ENCODE results near the gene TCEA2.
"Not testable (repeated sequence)": the region's sequence is repeated elsewhere in the genome, so short reads cannot be mapped to it uniquely, and the experiment has no call there.

Gene TCEA2

DNA sequence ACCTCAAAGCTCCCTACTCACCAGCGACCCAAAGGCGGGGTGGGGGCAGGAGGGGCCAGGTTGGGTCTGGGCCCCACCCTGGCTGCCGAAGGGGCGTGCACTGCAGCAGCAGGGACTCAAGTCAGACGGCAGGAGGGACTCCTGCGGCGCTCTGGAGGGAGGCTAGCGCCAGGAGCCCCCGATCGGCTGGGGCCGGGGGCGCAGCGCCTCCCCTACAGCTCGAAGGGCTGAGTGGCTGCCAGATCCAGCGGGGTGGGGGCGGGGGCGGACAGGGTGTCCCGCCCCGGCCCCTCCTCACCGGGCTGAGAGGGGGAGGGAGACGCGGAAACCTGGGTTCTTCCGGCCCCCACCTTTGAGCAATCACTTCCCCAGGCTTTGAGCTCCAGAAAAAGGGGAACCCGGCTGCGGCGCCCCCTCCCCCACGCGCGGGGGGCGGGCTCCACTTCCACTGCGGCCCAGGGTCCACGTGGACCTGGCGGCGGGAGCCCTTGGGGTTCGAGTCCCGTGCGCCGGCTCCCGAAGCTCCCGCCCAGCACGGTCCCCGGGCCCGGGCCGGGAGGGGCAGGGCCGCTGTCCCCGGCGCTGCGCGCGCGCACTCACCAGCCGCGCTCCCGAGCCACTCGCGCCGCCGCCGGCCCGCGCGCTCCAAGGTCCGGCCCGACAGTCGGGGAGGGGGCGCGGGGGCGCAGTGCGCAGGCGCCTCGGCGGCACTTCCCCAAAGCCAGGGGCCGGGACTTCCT lies 16.4 kb downstream of the TCEA2 start, which contains the start of gene RGS19:
TSS of gene RGS19 (minus strand) at position 246 of the 740 bp plus-strand sequence. CDS start 2,632 bp downstream, outside the sequence.
- peak; percentile 94 to 97 (median 96) for DNase-seq

DNA sequence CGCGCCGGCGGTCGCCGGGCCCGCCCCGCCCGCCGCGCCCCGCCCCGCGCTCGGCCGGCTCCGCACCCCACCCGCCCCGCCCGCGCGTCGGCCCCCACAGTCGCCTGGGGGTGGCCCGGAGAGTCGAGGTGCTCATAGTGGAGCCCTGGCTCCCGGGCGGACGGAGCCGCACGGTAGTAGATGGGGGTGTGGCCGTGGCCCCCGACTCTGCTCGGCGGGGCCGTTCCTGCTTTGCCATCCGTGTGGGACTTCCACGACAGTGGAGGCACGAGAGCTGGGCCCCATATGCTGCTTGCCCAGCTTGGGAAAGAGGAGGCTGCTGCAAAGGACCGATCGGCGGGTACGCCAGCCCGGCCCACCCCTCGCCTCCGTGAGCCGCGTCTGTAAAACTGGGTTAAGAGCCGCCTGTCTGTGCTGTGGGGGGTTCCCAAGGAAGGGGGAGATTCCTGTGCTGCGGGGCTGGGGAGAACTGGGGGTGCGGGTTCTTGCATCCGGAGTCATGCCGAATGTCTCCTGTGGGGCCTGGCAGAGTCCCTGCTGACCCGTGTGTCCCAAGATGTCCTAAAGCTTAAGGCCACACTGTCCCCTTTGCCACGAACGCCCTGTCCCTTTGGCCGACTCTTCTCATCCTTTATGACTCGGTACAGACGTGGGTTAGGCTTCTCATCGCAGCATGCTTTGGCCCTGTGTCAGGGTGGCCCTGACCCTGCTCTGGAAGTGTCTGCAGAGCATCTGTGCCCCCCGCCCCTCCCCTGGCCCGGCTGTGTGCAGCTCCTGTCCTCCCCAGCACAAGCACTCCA lies 17.2 kb downstream of the TCEA2 start, which contains the start of gene OPRL1:
TSS of gene OPRL1 (plus strand) at position 70 of the 800 bp plus-strand sequence. CDS start 12,639 bp downstream, outside the sequence.
- peak; percentile 26 to 51 (median 48) for DNase-seq

DNA sequence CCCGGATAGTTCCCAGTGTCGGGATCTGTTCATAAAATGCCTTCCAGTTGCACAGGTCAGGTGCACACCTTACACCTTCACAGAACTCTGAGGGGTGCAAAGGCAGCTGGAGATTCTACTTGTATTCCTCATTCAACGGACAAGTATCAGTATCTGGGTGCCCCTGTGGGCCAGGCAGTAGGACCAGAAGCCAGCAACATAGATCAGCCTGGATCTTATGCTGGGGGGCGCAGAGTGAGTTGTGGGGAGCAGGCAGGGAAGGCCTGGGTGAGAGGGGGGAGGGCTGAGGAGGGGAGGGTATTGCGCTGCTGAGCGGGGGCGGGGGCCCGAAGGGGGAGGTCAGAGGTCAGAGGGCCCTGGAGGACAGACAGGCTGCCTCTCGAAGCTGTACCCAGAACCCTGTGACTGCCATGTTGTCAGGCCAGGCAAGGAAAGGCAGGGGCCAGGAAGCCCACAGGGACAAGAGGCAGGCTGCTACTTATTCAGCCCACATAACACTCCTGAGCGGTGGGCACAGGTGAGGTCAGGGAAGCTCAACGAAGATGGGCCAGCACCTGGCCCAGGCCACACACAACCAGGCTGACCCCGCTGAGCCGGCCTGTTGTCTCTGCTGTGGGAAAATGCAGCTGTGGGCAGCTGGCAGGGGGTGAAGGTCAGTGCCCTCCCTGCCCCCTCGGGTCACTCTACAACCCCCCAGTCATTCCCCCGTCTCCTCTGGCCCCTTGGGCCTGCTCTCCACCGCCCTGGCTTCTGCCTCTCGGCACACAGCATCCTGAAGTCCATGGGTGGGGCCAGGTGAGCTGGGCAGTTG lies 18.0 kb downstream of the TCEA2 start:
- DNase-seq: peak in 1 of 4 experiments; percentile 12

DNA sequence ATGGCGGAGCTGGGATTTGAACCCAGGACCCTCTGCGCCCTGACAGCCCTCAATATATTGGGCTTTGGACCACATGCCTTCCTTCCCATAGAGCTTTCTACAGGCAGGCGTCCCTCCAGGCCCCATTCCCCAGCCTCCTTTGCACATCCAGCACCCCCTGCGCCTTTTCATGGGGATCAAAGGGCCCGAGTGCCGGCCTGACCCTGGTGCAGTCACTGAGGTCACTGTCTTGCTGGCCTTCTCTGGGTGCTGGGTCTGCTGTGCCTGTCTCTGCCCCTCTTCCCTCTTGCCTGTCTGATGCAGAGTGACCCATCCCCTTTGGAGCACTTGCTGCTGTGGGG lies 18.6 kb downstream of the TCEA2 start:
- DNase-seq: no peak

DNA sequence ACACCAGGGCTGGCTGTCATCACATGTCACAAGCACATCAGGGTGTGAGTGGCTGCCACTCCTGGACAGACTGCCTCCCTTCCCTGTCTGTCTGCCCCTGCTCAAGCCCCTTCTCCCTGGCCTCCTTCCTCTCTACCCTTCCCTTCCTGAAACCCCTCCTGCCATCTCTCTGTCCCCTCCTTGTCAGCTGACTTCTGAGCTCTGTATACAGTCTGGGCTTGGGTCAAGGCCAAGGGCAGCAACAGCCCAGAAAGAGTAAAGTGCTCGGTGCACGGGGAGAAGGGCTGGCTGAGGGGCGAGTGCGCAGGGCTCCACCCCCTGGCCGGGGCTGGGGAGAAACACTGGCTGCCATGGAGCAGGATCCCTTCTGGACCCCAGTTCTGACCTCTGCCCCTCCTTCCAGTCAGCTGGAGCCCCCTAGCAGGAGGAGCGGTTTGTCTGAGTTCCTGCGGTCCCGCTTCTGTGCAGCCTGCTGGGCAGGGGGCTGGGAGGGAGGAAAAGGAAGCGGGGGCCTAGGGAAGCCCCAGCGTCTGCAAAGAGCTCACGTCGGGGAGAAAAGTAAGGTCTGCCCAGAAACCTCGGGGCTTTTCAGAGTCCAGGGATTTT lies 19.2 kb downstream of the TCEA2 start:
- DNase-seq: peak in 2 of 4 experiments; percentile 22 to 41

DNA sequence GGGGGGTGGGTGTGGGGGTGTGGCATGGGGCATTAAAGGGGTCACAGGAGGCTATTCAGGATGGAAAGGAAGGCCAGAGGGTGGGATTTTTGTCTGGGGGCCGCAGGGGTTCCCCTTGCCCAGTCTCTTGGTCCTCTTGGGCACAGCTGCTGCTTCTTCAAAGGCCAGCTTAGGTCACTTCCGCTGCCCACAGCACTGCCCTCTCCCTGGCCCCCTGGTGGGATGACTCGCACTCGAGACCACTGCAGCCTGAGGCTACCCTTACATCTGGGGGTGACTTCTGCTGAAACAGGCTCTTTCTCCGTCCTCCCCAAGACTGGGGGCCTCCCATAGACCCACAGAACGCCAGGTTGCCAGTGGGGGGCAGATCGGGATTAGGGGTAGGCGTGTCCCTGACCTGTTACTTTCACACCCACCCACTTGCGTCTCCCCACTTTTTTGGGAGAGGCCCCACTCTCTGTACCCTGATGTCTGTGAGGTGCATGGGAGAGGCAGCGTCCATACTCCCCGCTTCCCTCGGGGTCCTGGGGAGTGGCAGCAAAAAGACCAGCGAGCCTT lies 19.9 kb downstream of the TCEA2 start:
- DNase-seq: peak; percentile 23 to 56 (median 50)

DNA sequence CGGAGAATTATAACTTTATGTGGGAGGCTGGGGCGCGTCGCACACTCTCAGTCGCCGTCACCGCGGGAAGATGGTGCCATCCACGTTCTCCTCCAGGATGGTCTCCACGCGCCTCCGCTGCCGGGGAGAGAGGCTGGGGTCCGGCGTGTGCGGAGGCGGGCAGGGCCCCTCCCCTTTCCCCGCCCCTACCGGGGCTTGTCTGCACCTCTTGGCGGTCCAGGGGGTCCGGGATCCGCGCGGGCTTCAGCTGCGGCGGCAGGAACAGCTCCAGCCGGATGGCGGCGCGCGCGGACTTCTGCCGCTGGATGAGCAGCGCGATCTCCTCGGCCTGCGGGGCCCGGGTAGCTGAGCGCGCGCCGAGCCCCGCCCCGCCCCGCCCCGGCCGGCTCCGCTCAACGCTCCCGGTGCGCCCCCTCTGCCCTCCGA lies 20.4 kb downstream of the TCEA2 start:
- DNase-seq: peak; percentile 71 to 92 (median 80)

DNA sequence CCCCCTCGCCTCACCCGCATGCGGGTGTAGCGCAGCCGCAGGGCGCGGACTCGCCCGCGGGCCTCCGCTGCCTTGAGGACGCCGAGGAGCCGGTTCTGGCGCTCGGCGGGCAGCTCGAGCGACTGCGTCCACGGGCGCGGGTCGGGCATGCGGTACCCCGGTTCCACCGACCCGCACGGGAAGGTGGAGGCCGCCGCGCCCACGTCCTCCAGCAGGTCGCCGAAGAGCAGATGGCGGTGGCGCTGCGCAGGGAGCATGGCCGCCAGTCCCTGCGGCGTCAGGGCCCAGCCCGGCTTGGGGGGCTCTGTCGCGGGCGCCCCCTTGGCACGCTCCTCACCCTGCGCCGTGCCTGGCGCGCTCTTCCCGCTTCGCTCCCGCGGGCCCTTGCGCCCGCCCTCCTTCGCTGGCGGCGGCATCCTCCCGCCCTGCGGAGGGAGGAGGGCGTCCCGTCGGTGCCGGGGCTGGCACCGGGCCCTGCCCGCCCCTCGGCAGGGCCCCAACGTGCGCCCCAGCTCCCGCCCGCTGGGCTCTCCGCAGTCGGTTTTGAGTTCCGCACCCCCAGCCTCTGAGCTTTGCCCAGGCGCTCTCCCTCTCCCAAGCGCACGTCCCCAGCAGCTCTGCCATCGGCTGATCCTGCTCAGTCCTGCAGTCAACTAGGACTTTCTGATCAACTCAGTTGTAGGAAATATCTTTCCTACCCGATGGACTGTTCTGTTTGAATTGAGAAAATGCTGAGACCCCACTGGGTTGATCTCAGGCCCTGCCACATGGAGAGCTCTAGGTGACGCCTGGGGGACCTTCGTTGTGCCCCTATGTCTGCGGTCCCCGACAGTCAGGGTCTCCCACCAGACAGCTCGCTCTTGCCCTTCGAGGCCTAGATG lies 21.0 kb downstream of the TCEA2 start, which contains the start of gene LKAAEAR1:
TSS of gene LKAAEAR1 (minus strand) at position 595 of the 881 bp plus-strand sequence. CDS start at position 416, 179 bp downstream.
- DNase-seq: peak in 1 of 4 experiments; percentile 38

DNA sequence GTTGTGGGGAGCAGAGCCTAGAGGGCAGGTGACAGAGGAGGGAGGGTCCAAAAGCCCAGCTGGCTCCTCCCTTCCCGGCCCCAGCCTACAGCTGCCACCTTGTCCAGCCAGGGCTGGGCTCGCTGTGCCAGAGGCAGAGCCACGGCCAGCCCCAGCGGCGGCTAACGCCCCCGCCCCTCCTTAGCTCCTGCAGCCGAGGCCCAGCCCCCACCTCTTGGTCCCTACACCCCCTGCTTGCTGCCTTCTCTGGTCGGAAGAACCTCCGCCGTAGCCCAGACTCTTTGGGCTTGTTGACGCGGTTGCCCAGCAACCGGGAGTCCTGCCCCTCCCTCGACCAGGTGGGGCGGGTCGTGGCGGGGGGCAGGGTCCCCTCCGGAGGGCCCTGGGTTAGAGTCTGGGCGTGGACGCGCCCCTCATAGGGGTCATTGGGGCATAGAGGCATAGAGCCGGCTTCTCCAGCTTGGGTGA lies 21.7 kb downstream of the TCEA2 start:
- no peak for DNase-seq

DNA sequence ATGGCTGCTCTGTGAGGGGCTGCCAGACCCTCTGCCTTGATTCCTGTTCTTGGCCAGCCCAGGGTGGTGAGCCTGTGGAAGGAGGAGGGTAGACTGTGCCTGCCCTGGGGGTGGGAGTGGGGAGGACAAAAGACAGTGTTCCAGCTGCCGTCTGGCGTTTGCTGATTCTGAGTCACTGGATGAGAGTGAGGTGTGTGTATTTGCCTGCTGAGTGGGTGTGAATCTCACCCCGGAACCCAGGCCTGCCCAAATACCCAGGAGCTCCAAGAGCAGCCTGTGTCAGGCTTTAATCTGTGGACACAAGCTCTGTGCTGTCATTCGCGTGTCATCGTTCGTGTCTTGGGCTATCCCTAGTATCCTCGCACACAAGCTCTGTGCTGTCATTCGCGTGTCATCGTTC lies 23.8 kb downstream of the TCEA2 start:
- DNase-seq: no peak

DNA sequence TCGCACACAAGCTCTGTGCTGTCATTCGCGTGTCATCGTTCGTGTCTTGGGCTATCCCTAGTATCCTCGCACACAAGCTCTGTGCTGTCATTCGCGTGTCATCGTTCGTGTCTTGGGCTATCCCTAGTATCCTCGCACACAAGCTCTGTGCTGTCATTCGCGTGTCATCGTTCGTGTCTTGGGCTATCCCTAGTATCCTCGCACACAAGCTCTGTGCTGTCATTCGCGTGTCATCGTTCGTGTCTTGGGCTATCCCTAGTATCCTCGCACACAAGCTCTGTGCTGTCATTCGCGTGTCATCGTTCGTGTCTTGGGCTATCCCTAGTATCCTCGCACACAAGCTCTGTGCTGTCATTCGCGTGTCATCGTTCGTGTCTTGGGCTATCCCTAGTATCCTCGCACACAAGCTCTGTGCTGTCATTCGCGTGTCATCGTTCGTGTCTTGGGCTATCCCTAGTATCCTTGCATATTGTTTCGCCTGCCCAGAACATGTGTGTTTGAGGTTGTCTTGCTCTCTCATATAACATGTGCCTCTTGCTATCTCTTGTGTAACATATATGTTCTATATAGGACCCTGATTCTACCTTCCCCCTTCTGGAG lies 24.3 kb downstream of the TCEA2 start:
- not testable (repeated sequence) for DNase-seq

DNA sequence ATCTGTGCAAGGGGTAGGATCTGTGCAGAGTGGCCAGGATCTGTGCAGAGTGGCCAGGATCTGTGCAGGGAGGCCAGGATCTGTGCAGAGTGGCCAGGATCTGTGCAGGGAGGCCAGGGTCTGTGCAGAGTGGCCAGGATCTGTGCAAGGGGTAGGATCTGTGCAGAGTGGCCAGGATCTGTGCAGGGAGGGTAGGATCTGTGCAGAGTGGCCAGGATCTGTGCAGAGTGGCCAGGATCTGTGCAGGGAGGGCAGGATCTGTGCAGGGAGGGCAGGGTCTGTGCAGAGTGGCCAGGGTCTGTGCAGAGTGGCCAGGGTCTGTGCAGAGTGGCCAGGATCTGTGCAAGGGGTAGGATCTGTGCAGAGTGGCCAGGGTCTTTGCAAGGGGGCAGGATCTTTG lies 25.6 kb downstream of the TCEA2 start:
- DNase-seq: not testable (repeated sequence)

DNA sequence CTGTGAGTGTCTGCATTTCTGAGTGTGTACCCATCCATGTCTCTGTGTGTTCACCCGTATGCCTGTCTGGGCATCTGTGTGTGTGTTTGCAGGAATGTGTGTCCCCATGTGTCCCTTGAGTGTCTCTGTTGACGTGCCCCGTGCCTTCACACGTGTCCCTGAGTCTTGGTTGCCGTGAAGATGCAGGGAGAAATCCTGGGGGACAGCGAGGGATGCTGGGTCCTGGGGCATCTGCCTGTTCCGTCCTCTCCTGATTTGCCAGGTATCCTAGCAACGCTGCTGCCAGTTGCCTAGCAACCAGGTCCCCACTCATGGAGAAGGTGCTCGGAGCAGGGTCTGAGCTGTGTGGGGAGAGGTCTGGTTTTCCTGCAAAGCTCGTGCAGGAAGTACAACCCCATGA lies 27.2 kb downstream of the TCEA2 start:
- no peak for DNase-seq

DNA sequence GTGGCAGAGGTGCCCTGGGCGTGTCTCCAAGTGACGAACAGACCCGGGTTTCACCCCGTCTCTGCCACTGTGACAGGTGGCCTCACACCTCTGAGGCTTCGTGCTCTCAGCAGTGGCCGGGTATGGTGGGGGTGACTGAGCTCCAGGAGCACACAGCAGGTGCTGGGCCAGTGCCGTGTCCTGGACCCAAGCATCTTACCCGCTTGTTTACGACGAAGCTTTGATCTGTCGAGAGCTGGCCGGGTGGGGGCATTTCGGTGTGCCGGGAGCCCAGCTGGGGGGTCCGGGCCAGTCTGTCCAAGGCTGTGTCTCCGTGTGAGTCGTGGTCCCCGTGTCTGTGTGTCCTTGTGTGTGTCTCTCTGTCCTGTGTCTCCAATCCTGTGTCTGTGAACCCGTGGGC lies 28.3 kb downstream of the TCEA2 start:
- DNase-seq: no peak

DNA sequence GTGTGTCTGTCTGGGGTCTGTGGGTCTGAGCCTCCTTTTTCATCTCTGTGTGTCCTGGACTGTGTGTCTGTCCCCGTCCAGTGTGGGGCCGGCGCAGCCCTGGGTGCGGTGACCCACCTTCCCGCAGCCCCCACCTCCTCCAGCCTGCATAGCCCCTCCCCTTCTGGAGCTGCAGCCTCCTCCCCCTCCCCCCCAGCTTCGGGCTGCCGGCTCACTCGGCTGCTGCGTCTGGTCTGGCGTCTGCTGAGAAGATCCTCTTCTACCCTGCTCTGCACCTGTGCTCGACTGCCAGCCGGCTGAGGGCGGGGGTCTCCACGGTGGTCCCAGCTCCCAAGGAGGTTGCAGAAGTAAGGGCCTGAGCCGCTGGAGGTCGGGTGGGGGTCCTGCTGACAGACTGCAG lies 28.8 kb downstream of the TCEA2 start:
- DNase-seq: no peak

DNA sequence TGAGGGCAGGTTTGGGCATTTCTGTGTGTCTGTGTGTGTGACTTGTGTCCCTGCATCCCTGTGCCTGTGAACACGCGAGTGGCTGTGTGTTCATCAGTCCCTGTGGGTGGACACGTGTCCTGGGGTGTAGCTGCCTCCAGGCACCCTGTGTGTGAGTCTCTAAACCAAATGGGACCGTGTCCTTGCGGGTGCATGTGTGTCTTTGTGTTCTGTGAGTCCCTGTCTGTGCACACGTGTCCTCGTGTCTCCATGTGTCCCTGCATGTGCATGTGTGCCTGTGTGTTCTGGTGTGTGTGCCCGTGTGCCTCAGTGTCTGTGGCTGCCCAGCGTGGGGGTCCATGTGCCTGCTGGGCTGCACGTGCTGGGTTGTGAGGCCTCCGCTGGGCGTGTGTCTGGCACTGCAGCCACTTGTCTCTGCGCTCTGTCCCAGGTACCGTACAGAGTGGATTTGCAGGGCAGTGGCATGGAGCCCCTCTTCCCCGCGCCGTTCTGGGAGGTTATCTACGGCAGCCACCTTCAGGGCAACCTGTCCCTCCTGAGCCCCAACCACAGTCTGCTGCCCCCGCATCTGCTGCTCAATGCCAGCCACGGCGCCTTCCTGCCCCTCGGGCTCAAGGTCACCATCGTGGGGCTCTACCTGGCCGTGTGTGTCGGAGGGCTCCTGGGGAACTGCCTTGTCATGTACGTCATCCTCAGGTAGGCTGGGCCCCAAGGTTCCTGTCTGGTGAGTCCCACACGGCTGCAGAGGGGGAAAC lies 29.4 kb downstream of the TCEA2 start:
- DNase-seq: no peak

DNA sequence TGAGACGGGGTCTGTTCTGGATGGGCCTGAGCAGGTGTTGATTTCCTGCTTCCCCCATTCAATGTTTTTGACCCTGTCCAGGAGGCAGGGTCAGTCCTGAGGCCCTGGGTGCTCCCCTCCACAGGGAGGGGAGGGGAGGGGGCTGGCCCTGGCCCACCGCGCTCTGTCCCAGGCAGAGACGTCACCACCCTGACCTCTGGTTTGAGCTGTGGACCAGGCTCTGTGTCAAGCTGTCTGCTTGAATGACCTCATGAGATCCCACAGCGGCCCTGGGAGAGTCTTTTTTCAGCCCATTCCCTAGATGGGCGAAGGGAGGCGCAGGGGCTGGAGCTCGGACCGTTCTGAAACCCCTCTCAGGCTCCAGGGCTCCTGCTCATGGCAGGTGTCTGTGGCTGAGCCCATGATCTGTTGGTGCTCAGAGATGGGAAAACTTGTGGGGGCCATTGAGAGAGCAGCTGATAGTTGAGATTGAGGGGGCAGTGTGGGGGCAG lies 30.1 kb downstream of the TCEA2 start:
- DNase-seq: no peak

DNA sequence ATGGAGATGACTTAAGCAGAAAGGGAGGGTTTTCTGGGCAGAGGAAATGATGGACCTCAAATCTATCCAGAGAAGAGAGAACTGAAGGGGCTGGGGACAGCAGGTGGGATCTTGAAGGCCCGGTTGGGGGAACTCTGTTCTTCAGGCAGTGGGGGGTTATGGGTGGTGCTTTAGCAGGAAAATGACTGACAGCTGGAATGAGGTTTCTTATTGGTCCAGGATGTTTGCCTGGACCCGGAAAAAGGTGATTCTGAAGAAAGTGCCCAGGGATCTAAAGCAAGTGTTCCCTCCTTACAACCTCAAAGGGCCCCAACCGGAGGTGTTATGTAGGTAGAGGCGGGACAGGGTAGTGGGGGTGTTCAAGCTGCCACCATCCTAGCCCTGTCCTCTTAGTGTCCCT lies 32.5 kb downstream of the TCEA2 start:
- no peak for DNase-seq

DNA sequence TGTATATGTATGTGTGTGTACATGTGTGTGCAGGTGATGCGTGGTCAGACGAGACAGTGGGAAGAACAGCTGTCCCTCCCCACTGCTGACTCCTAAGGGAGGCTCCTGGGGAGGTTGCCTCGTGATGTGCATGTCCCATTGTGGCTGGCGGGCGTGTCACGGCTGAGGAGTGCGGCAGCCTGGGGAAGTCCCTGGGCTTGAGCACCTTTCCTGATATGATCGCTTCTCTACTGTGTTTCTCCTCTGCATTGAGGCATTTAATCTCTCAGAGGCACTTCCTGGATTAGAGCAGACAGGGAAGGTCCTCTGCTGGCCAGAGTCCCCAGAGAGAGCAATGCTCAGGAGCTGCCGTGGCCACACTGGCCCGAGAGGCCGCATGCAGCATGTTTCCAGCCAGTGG lies 32.9 kb downstream of the TCEA2 start:
- no peak for DNase-seq
